Hematopoietic multipotent progenitor cell (in vitro differentiated cells): ENCODE results near the gene TNFAIP3. TPM values are rescaled to one million over a fixed set of nuclear protein-coding genes. Genes with fewer than 3 reads are reported as not detected.
A peak's percentile ranks its signal among the peaks of the same experiment; 100 is the strongest.
"Not testable (repeated sequence)": the region's sequence is repeated elsewhere in the genome, so short reads cannot be mapped to it uniquely, and the experiment has no call there.

Source experiments
- DNase-seq, 3 donors: peaks; one replicate each; pipeline ENCODE4 v3.0.0-alpha.2; 2011 to 2015; ENCODE audit warnings: low read depth in 2 of 3, low spot score in 2 of 3
- total RNA-seq: library from RNA; depleted of rRNA; stranded (reverse); fragments of >200 nt; gene quantifications from one replicate; pipeline ENCODE4 v1.2.3, GENCODE V29; 2012

TNFAIP3 gene
- total RNA-seq, 1 donor = 18.9 TPM

DNA sequence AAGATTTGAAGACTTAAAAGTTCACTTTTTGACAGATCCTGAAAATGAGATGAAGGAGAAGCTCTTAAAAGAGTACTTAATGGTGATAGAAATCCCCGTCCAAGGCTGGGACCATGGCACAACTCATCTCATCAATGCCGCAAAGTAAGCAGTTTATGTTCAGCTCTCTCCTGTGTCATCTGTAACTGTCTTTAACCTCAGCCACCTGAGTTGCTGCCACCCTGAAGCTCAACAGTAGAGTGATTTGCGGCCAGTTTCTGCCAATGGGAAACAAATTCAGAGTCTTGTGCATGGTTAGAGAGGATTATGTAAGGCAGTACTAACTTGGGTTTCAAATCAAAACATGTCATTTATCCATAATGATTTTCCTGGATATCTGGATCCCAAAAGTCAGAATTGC lies 10.1 kb downstream of the TNFAIP3 start:
- no peak for DNase-seq

DNA sequence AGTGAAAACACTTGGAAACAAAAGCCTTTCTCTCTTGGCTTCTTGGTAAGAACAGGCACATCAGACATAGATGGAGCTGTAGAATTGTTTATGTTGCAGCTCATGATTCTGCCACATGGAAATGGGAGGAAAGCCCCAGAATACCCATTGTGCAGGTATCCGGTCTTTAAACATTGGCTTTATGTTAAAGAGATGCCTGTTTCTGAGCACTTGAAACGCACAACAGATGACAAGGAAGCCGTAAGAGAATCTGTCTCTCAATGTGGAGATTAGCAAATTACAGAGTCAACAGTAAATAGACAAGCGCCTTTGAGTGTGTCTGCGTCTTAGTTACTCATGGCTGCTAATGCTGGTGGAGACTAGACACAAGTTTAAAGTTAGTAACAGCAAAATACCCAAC lies 10.5 kb downstream of the TNFAIP3 start:
- no peak for DNase-seq

DNA sequence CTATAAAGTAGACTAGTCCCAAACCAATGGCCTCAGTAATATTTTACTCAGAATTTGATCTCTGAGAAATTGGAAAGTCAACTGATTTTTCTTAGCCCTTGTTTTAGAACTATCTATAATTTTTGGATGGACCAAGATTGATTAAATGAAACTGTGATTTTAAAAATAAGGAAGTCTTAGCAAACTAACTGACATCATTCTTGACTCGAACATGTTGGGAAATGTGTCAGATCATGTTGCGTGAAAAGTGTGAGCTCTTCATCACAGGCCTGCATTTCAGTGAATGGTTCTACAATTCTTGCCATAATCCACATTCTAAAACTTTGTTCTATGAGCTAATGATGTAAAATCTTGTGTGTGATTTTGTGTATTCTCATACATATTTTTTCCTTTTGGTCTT lies 11.0 kb downstream of the TNFAIP3 start:
- DNase-seq = no peak

DNA sequence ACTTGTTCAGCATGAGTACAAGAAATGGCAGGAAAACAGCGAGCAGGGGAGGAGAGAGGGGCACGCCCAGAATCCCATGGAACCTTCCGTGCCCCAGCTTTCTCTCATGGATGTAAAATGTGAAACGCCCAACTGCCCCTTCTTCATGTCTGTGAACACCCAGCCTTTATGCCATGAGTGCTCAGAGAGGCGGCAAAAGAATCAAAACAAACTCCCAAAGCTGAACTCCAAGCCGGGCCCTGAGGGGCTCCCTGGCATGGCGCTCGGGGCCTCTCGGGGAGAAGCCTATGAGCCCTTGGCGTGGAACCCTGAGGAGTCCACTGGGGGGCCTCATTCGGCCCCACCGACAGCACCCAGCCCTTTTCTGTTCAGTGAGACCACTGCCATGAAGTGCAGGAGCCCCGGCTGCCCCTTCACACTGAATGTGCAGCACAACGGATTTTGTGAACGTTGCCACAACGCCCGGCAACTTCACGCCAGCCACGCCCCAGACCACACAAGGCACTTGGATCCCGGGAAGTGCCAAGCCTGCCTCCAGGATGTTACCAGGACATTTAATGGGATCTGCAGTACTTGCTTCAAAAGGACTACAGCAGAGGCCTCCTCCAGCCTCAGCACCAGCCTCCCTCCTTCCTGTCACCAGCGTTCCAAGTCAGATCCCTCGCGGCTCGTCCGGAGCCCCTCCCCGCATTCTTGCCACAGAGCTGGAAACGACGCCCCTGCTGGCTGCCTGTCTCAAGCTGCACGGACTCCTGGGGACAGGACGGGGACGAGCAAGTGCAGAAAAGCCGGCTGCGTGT lies 11.6 kb downstream of the TNFAIP3 start:
- DNase-seq = no peak

DNA sequence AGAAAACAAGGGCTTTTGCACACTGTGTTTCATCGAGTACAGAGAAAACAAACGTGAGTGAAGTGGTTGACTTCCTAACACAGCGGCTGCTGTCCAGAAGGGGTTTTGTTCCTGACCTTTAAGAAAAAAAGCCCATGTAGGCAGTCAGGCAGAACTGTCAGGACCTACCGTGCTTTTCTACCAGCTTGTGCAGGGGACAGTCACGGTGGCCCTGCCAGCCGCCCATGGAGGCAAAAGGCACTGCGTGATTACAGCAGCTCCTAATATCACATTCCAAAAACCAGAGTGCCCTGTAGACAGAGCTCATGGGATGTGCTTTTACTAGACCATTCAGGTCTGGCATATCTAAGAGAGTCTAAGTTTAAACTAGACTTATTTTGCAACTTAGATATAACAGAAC lies 12.2 kb downstream of the TNFAIP3 start:
- DNase-seq = no peak

DNA sequence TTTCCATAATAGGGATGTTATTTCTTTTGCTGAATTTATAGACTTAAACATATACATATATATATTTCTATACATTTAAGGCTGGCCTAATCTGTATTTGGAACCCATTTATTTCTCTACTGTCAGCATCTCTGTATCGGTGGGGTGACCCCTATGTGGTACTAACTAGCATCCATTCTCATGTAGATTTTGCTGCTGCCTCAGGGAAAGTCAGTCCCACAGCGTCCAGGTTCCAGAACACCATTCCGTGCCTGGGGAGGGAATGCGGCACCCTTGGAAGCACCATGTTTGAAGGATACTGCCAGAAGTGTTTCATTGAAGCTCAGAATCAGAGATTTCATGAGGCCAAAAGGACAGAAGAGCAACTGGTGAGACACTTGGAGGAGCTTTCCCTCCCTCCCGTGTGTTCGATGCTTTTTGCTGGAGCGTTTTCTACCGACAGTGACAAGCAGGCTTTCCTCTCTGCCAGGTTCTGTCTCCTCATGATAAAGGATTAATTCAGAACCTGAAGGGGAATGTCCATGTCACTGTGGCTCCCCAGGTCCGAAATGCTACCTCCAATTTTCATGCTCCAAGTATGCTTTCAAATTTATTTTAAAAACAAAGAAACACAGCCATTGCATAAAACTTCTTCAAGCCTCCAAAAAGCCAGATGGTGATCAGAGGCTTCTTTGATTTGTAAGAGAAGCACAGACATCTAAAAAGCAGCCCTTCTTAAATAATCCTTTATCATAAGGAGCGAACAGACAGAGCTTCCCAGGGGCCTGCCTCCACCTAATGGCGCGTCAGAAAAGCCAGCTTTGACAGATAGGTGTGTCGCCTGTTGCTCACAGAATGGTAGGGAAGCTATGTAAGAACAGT lies 13.1 kb downstream of the TNFAIP3 start:
- DNase-seq = no peak

DNA sequence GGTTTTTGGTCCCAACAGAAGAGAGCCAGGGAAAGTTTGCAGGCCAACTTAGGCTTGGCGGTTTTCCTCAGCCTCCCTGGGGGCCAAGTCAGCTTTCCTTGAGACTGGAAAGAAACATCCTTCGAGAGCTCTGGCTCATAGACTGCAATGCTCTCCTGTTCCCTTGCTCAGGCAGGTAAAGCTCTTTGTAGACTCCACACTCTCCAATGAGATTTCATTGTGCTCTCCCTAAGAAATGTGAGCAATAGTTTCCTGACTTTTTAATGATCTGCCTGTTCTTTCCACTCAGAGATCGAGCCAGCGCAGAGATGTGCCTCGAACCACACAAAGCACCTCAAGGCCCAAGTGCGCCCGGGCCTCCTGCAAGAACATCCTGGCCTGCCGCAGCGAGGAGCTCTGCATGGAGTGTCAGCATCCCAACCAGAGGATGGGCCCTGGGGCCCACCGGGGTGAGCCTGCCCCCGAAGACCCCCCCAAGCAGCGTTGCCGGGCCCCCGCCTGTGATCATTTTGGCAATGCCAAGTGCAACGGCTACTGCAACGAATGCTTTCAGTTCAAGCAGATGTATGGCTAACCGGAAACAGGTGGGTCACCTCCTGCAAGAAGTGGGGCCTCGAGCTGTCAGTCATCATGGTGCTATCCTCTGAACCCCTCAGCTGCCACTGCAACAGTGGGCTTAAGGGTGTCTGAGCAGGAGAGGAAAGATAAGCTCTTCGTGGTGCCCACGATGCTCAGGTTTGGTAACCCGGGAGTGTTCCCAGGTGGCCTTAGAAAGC lies 13.9 kb downstream of the TNFAIP3 start:
- no peak for DNase-seq

DNA sequence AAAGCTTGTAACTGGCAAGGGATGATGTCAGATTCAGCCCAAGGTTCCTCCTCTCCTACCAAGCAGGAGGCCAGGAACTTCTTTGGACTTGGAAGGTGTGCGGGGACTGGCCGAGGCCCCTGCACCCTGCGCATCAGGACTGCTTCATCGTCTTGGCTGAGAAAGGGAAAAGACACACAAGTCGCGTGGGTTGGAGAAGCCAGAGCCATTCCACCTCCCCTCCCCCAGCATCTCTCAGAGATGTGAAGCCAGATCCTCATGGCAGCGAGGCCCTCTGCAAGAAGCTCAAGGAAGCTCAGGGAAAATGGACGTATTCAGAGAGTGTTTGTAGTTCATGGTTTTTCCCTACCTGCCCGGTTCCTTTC lies 14.4 kb downstream of the TNFAIP3 start:
- no peak for DNase-seq

DNA sequence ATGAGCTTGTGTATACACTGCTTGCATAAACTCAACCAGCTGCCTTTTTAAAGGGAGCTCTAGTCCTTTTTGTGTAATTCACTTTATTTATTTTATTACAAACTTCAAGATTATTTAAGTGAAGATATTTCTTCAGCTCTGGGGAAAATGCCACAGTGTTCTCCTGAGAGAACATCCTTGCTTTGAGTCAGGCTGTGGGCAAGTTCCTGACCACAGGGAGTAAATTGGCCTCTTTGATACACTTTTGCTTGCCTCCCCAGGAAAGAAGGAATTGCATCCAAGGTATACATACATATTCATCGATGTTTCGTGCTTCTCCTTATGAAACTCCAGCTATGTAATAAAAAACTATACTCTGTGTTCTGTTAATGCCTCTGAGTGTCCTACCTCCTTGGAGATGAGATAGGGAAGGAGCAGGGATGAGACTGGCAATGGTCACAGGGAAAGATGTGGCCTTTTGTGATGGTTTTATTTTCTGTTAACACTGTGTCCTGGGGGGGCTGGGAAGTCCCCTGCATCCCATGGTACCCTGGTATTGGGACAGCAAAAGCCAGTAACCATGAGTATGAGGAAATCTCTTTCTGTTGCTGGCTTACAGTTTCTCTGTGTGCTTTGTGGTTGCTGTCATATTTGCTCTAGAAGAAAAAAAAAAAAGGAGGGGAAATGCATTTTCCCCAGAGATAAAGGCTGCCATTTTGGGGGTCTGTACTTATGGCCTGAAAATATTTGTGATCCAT lies 15.3 kb downstream of the TNFAIP3 start:
- DNase-seq = peak in 2 of 3 donors; percentile 40 to 65

DNA sequence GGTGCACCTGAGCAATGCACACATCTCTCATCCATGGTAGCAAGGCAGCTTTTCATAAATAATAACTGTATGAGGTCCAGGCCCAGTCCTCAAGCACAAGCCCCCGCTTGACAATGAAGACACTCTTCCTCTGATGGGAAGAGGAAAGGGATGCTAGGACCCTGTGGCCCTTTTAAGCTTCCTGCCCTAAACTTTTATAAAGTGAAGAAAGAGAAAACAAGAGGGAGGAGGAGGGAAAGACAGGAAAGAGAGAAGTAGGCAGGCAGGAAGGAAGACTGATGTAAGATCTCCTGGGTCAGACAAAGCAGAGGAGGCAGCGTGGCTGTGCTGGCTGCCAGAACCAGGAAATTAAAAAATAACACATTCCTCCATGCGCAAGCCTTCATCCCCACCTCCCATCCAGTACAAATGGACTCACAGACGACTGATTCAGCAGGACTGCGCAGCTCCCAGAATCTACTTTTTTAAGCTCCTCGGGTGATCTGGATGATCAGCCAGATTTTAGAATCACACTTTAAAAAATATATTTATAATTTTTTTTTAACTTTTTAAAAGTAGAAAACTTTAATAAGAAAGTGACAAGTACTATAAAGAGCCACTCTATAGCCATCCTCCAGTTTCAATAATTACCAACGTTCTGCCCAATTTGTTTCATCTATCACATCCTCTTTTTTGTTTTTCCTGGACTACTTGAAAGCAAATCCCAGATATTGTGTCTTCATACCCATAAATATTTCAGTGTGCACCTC lies 16.5 kb downstream of the TNFAIP3 start:
- no peak for DNase-seq

DNA sequence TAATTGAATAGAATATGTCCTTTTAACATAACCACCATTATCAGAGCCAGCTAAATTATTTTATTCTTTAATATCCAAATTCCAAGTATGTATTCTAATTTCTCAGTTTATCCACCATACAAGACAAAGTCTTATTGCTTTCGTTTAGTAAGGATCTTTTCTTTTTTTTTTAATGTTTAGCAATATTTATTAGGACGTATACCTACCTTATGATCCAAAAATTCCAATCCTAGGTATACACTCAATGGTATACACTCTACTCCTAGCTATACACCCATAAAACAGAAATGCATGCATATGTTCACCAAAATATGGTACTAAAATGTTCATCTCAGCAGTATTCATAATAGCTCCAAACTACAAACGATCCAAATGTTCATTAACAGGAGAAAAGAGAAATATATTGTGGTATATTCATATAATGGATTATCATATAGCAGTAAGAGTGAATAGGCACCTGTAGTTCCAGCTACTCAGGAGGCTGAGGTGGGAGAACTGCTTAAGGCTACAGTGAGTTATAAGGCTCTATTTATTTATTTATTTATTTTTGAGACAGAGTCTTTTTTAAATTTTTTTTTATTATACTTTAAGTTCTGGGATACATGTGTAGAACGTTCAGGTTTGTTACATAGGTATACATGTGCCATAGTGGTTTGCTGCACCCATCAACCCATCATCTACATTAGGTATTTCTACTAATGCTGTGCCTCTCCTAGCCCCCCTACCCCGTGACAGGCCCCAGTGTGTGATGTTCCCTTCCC lies 17.3 kb downstream of the TNFAIP3 start:
- no peak for DNase-seq

DNA sequence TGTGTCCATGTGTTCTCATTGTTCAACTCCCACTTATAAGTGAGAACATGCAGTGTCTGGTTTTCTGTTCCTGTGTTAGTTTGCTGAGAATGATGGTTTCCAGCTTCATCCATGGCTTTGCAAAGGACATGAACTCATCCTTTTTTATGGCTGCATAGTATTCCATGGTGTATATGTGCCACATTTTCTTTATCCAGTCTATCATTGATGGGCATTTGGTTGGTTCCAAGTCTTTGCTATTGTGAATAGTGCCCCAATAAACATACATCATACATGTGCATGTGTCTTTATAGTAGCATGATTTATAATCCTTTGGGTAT lies 17.8 kb downstream of the TNFAIP3 start:
- DNase-seq = not testable (repeated sequence)

DNA sequence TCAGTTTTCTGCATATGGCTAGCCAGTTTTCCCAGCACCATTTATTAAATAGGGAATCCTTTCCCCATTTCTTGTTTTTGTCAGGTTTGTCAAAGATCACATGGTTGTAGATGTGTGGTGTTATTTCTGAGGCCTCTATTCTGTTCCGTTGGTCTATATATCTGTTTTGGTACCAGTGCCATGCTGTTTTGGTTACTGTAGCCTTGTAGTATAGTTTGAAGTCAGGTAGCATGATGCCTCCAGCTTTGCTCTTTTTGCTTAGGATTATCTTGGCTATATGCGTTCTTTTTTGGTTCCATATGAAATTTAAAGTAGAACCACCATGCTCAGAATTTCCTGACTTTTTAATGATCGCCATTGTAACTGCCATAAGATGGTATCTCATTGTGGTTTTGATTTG lies 19.2 kb downstream of the TNFAIP3 start:
- not testable (repeated sequence) for DNase-seq

DNA sequence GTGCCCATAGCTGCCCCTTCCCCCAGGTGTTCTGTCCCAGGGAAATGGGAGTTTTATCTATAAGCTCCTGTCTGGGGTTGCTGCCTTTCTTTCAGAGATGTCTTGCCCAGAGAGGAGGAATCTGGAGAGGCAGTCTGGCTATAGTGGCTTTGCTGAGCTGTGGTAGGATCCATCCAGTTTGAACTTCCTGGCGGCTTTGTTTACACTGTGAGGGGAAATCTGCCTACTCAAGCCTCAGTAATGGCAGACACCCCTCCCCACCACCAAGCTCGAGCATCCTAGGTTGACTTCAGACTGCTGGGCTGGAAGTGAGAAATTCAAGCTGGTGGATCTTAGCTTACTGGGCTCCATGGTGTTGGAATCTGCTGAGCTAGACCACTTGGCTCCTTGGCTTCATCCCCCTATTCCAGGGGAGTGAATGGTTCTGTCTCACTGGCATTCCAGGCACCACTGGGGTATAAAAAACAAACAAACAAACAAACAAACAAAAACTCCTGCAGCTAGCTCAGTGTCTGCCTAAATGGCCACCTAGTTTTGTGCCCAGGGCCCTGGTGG lies 24.0 kb downstream of the TNFAIP3 start:
- no peak for DNase-seq

DNA sequence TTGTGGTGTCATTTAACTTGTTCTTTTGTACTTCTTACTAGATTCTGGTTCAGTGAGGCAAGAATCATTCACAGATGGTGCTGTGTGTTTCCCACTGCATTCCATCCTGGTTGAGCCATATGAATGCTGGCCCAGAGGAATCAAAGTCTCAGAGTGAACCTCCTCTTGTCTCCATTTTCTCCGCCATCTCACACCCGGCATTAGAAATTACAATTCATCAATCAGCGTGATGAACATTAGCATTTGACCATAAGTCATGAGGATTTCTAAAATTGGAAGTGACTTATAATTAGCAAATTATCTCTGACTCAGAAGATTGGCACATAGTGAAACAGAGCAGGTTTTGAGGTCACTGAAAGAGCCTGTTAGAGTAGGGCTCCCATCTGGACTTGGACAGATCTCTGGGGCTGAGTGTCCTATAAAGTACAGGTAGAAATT lies 25.2 kb downstream of the TNFAIP3 start:
- no peak for DNase-seq

DNA sequence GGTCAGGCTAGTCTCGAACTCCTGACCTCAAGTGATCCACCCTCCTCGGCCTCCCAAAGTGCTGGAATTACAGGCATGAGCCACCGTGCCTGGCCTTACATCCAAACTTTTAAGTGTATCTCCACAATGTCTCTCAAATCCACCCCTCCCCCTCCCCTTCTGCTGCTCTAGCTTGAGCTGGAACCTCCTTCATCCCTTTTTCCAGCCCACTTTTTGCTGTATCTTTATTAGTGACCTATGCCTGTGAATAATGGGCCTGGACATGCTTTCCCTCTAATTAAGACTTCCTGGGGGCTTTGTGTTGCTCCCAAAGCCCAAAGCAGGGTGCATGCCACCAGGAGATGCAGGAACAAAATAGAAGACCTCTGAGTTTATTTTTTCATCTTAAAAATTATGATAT lies 26.1 kb downstream of the TNFAIP3 start:
- no peak for DNase-seq

DNA sequence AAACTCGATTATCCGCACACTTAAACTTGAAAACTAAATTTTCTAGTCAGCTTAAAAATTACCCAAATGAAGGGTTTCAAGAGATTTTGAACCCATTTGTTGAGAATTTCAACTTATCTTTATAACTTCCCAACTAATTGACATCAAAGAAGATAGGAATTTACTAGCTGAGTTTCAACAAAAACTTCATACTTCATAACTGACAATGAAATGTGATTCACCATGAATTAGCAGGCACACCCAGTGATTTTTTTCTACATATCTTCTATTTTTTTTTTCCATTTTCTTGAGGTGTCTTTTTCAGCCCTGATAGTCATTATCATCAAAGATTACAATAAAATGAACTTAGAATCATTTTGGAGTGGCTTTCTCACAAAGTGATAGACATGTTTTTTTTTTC lies 26.7 kb downstream of the TNFAIP3 start:
- DNase-seq = no peak

DNA sequence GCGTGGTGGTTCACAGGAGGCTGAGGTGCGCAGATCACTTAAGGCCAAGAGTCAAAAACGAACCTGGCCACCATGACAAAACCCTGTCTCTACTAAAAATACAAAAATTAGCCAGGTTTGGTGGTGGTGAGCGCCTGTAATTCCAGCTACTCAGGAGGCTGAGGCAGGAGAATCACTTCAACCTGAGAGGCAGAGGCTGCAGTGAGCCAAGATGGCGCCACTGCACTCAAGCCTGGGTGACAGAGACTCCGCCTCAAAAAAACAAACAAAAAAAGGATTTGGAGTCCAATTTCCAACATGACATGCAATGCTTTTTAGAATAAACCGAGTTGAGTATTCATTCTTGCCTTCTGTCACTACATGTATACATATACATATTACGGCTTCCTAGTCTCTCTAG lies 27.3 kb downstream of the TNFAIP3 start:
- DNase-seq = not testable (repeated sequence)
